GM12874 (cell line): Measurements from ENCODE around the gene HOXB4.

Source experiments
- CTCF ChIP-seq: IDR thresholded peaks from 2 replicates; pipeline ENCODE4 v1.5.1; 2011; ENCODE audit warnings: low read depth, mild to moderate bottlenecking, control low read depth, low read length, moderate library complexity; ENCODE audit not compliant: insufficient read depth

HOXB4 gene

GRCh38 chr17:48617471-48618255, 39.5 kb upstream of the HOXB4 start:
- no peak for TF ChIP-seq CTCF

GRCh38 chr17:48616717-48617470, 38.7 kb upstream of the HOXB4 start:
- no peak for TF ChIP-seq CTCF

GRCh38 chr17:48615963-48616716, 38.0 kb upstream of the HOXB4 start:
- no peak for TF ChIP-seq CTCF

- no peak for TF ChIP-seq CTCF
Observed at GRCh38 chr17:48615047-48615962, 37.2 kb upstream of the HOXB4 start, which contains the start of gene HOXB8. Gene HOXB8 (minus strand): TSS chr17:48615292. CDS start chr17:48614704, 588 bp downstream.

GRCh38 chr17:48613862-48614694, 35.9 kb upstream of the HOXB4 start:
- no peak for TF ChIP-seq CTCF

GRCh38 chr17:48612854-48613691, 34.9 kb upstream of the HOXB4 start:
- TF ChIP-seq CTCF = peak; percentile 46
